Fibroblast of mammary gland (primary cell): ENCODE measurements around the gene COL13A1.

Experiments
- DNase-seq: peaks from one replicate; pipeline ENCODE4 v3.0.0-alpha.2; 2010; ENCODE audit warnings: low read depth
- H3K4me3 ChIP-seq: 2 replicates; pipeline ENCODE4 v1.5.1; 2011; ENCODE audit warnings: low read depth, mild to moderate bottlenecking, low read length, moderate library complexity; ENCODE audit not compliant: control insufficient read depth
- TF ChIP-seq, protein P1 (sequence below): conservative IDR thresholded peaks from 2 replicates; pipeline ENCODE4 v1.5.1; 2011; ENCODE audit warnings: low read depth, low read length, inconsistent platforms; ENCODE audit not compliant: control insufficient read depth, insufficient read depth

Gene COL13A1

DNA sequence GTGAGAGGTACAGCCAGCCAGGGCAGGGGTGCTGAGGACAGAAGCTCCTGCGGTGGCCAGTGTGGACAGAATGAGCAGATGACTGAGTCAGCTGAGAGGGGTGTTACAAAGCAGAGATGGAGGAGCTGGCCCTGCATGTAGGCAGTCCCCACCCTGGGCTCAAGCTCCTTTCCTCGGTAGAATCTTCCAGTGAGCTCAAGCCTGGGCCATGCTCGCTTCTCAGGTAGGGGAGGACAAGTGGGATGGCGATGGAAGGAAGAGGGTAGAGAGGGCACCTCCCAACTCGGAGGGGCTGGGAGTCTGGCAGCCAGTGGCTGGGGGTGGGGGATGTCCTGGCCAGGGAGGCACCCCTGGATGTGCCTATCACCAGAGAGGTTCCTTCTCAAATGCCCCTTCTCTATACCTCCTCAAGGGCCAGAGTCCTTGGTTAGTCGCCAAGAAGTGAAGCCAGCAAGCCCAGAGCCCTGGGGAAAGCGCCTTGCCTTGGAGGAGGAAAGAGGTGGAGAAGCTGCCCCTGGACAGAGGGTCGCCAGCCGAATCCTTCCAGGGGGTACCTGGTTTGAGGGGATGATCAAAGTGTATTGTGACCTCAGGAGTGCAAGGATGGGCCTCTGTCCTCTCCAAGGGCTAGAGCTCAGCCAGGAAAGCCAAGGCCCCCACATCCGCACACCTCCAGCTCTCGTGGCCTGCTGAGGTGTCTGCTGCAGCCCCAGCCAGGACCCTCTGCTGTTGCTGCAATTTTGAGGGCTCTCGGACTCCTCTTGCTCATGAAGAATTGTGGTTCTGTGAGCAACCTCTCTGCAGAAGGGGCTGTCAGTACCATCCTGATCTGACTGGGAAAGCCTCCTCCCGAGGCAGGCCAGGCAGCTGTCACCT is 162.4 kb downstream of the COL13A1 start:
- no peak overlapping the region for H3K4me3 ChIP-seq
- no peak for DNase-seq
- TF ChIP-seq, protein P1, sequence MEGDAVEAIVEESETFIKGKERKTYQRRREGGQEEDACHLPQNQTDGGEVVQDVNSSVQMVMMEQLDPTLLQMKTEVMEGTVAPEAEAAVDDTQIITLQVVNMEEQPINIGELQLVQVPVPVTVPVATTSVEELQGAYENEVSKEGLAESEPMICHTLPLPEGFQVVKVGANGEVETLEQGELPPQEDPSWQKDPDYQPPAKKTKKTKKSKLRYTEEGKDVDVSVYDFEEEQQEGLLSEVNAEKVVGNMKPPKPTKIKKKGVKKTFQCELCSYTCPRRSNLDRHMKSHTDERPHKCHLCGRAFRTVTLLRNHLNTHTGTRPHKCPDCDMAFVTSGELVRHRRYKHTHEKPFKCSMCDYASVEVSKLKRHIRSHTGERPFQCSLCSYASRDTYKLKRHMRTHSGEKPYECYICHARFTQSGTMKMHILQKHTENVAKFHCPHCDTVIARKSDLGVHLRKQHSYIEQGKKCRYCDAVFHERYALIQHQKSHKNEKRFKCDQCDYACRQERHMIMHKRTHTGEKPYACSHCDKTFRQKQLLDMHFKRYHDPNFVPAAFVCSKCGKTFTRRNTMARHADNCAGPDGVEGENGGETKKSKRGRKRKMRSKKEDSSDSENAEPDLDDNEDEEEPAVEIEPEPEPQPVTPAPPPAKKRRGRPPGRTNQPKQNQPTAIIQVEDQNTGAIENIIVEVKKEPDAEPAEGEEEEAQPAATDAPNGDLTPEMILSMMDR, result no peak

DNA sequence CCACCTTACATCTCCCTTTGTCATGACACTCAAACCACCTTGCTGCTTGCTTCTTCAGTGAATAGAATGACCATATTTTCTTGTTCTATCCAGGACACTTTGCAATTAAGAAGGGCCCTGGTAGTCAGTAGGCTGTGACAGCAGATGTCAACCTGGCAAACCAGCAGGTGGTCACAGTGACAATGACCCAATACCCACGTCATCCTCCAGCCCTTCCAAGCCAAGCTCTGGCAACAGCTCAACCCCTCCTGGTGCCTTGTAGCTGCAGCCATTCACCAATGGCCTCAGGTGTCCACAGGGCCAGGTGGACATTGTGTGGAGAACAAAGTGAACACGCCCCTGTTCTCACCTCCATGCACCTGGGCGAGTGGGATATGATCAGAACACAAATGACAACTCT is 163.4 kb downstream of the COL13A1 start:
- TF ChIP-seq, protein P1, result no peak
- no peak overlapping the region for H3K4me3 ChIP-seq
- no peak for DNase-seq

DNA sequence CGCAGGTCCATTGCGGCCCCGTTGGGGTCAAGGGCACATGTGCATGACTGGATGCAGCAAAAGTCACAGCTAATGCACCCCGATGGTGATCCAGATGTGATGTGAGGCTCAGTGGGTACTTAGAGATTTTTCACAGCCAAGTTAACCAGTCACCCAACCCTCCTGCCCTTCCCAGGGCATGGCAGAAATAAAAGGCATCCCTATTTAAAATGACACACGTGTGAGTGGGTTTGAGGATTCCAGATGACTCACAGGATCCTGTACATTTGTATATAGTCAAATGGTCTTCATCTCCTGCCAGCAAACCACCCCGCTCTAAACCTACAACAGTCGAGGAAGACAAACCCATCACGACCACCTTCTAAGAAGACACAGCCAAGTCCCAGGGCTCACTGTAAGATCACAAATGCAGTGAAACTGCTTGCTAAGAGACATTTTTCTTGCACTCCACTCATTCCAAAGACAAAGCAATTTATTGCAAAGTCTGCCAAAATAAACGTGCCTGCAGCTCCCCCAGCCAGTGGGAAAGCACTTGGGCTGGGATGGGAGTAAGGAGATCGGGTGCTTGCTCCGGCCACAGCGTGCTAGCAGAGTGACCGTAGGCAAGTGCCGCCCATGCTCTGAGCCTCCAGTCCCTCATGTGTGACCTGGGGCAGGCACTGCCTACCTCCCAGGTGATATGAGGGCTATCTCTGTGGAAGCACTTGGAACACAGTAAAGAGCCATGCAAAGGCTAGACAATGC is 164.4 kb downstream of the COL13A1 start:
- DNase-seq, result peak; percentile 16
- TF ChIP-seq, protein P1, result no peak
- H3K4me3 ChIP-seq, result no peak overlapping the region

DNA sequence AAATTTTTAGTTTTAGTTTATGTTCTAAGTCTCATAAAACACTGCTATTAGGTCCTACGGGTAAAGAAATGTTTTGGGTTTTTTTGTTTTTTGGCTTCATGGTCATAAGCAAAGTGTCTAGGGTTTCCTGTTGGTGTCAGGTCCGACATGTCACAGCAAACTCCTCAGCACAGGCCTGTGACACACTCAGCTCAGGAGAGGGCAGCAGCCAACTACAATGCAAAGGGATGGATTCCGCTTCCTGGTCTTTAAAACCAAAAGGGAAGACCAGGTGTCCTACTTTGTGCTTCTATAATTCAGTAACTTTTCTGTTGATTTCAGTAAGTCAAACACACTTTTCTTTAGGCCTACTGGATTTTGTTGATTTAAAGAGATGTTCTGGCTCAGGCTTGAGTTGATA is 167.1 kb downstream of the COL13A1 start:
- DNase-seq, result peak; percentile 10
- H3K4me3 ChIP-seq, result no peak overlapping the region
- TF ChIP-seq, protein P1, result no peak

DNA sequence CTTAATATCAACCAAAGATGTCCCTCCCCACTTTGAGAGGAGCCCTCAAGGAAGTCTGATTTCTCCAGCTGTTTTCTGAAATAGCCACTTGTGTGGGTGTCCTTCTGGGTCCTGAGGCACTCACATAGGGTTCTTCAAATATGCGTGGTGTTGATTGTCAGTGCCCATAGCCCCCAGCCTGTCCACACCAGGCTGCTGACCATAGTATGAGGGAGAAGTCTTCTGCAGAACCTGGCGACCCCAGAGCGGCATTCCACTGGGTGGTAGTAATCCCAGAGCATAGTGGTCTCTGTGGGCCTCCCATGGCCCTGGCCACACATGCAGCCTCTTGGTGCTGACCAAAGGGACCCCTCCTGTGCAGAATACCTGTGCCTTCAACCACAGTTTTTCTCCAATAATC is 168.3 kb downstream of the COL13A1 start:
- H3K4me3 ChIP-seq, result no peak overlapping the region
- TF ChIP-seq, protein P1, result no peak
- no peak for DNase-seq

DNA sequence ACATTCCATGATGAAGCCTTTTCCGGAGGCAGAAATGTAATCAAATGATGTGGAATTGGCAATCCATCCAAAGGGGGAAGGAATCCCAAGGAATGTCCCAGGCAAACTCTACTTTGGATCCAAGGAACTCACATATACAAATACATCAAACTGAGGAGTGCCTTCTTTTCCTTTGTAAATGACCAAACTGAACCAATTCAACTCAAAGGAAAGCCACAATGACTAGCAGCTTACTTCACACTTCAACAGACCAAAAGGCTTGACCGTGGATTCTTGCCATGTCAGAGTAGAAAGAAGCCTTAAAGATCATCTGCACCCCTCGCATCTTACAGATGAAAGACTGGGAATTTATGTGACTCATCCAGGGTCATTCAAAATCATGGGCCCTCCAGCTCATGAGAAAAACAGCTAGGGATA is 171.3 kb downstream of the COL13A1 start:
- TF ChIP-seq, protein P1, result no peak
- no peak overlapping the region for H3K4me3 ChIP-seq
- peak; percentile 72 for DNase-seq
